Smooth muscle cell (in vitro differentiated cells): ENCODE results near the gene MGARP. TPM values are rescaled to one million over a fixed set of nuclear protein-coding genes. Genes with fewer than 3 reads are reported as not detected.

Experiments
- DNase-seq: peaks from one replicate; lab custom pipeline; 2025; ENCODE audit not compliant: unreplicated experiment; lab: John Stamatoyannopoulos, UW
- H2AFZ ChIP-seq: fragments of 200-600 bp; sonication (generic); 2 replicates; pipeline ENCODE4 v1.6.0; 2016; ENCODE audit warnings: antibody characterized with exemption, low read depth, mild to moderate bottlenecking
- H3F3A ChIP-seq: fragments of 200-600 bp; sonication (generic); 2 replicates; pipeline ENCODE4 v1.6.0; 2017; ENCODE audit warnings: antibody characterized with exemption, low read depth
- H3K27ac ChIP-seq: fragments of 200-600 bp; sonication (generic); 2 replicates; pipeline ENCODE4 v1.5.1; 2016; ENCODE audit warnings: low read depth, mild to moderate bottlenecking
- H3K27me3 ChIP-seq: fragments of 200-600 bp; sonication (generic); 2 replicates; pipeline ENCODE4 v1.6.1; 2016; ENCODE audit warnings: low read depth, mild to moderate bottlenecking
- H3K36me3 ChIP-seq: fragments of 200-600 bp; sonication (generic); 2 replicates; pipeline ENCODE4 v1.5.1; 2016; ENCODE audit warnings: low read depth
- H3K4me1 ChIP-seq: fragments of 200-600 bp; sonication (generic); 2 replicates; pipeline ENCODE4 v1.5.1; 2016; ENCODE audit warnings: low read depth
- H3K4me2 ChIP-seq: fragments of 200-600 bp; sonication (generic); 2 replicates; pipeline ENCODE4 v1.6.0; 2016; ENCODE audit warnings: mild to moderate bottlenecking
- H3K4me3 ChIP-seq: fragments of 200-600 bp; sonication (generic); 2 replicates; pipeline ENCODE4 v1.5.1; 2016; ENCODE audit warnings: mild to moderate bottlenecking
- H3K79me2 ChIP-seq: fragments of 200-600 bp; sonication (generic); 2 replicates; pipeline ENCODE4 v1.6.0; 2016; ENCODE audit warnings: low read depth, mild to moderate bottlenecking
- H3K9ac ChIP-seq: fragments of 200-600 bp; sonication (generic); 2 replicates; pipeline ENCODE4 v1.6.0; 2016; ENCODE audit warnings: low read depth
- H3K9me3 ChIP-seq: fragments of 200-600 bp; sonication (generic); replicated peaks from 2 replicates; pipeline ENCODE4 v1.5.1; 2016; ENCODE audit warnings: low read depth
- H4K20me1 ChIP-seq: fragments of 200-600 bp; sonication (generic); 2 replicates; pipeline ENCODE4 v1.6.0; 2016; ENCODE audit warnings: low read depth
- WGBS: methylation state at CpG from one replicate; pipeline ENCODE4 v1.1.7; 2016; ENCODE audit warnings: low lambda C conversion rate; 5-methylcytosine and 5-hydroxymethylcytosine counted together
- polyA plus RNA-seq: library from polyadenylated mRNA; unstranded; fragments of >200 nt; fragmentation: Nextera tagmentation; extraction: Ambion mirVana; gene quantifications from 2 replicates; pipeline ENCODE4 v1.2.1, GENCODE V29; 2016
- total RNA-seq: library from RNA; depleted of rRNA; stranded (reverse); fragments of >200 nt; gene quantifications from 2 replicates; pipeline ENCODE4 v1.2.3, GENCODE V29; 2014
- TF ChIP-seq, protein P1 (sequence below): fragments of 200-600 bp; sonication (generic); IDR thresholded peaks from 2 replicates; pipeline ENCODE4 v1.5.1; 2017; ENCODE audit warnings: borderline replicate concordance, mild to moderate bottlenecking, antibody characterized with exemption; ENCODE audit not compliant: insufficient read depth, poor library complexity, severe bottlenecking

MGARP gene
- total and polyA plus RNA-seq, 2 experiments from 2014 or later: 0.39 TPM; not detected in 1

DNA sequence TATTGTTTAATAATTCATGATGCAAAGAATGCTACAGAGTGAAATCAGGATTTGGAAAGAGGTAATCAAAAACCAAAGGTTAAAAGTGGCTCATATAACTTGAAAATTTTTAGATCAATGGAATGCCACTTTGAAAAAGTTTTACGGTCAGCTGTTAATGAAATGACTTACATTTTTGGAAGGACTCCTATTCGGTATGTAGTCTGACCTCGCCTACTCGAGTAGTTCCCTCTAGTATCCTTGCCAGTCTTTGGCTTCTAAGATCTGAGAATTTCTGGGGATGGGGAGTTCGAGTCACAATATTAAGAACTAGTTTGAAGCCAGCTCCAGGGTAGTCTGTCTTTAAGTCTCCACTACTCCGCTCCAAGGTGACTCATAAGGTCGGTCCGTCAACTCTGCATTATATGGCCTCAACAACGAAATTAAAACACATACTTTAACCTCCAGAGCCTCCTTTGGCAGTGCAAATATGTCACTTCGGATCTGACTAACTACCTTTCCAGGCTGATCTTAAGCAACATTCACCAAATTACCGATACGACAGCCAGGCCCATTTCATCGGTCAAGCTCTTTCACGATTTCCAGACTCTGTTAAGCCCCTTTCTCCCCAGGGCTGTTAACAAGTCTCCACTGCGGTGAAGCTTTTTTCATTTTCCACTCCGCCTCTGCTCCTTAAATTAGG, 20.5 kb upstream of the MGARP start:
- Histone ChIP-seq H3K9me3 (no peaks in the 10 kb centered on the region), H3K27me3 (no peaks in the 10 kb centered on the region), H3K36me3 (no peaks in the 10 kb centered on the region), H3K79me2 (peaks cover 45% of the 10 kb centered on the region), H3K4me1 (peaks cover 26% of the 10 kb centered on the region), H2AFZ (peak overlapping the region; percentile 88), H4K20me1 (peaks cover 35% of the 10 kb centered on the region), H3F3A (peaks cover 24% of the 10 kb centered on the region), H3K9ac (peak overlapping the region; percentile 96), H3K4me3 (peak overlapping the region; percentile 99), H3K27ac (peak overlapping the region; percentile 92), H3K4me2 (peak overlapping the region; percentile 94)
- 2% methylated on average over 16 of the region's 16 CpGs for WGBS
- TF ChIP-seq, protein P1, sequence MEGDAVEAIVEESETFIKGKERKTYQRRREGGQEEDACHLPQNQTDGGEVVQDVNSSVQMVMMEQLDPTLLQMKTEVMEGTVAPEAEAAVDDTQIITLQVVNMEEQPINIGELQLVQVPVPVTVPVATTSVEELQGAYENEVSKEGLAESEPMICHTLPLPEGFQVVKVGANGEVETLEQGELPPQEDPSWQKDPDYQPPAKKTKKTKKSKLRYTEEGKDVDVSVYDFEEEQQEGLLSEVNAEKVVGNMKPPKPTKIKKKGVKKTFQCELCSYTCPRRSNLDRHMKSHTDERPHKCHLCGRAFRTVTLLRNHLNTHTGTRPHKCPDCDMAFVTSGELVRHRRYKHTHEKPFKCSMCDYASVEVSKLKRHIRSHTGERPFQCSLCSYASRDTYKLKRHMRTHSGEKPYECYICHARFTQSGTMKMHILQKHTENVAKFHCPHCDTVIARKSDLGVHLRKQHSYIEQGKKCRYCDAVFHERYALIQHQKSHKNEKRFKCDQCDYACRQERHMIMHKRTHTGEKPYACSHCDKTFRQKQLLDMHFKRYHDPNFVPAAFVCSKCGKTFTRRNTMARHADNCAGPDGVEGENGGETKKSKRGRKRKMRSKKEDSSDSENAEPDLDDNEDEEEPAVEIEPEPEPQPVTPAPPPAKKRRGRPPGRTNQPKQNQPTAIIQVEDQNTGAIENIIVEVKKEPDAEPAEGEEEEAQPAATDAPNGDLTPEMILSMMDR: no peak
- DNase-seq: peak; percentile 40

DNA sequence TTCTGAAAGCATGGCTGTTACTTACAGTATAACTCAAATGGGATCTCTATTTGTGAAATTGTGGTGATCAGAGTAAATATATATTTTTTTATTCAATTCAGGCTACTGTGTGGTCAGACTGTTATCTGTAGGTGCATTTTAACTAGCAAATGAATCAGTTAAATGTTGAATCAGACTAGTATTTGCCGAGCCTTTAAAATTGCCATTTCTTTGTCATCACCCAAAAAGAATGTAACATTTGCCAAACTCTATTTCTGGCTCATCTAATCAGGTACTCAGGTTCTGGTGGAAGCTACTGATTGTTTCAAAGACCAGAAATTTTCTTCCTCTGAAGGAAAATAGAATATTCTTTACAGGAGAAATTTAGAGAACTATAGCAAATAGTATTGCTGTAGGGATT, 19.5 kb upstream of the MGARP start:
- WGBS: 7% methylated on average over 1 of the region's 1 CpG
- TF ChIP-seq, protein P1: no peak
- Histone ChIP-seq H3K36me3 (no peaks in the 10 kb centered on the region), H3K4me2 (peak overlapping the region; percentile 94), H2AFZ (peak overlapping the region; percentile 15), H3K9ac (peak overlapping the region; percentile 96), H3K27me3 (no peaks in the 10 kb centered on the region), H3K4me1 (peaks cover 30% of the 10 kb centered on the region), H3K4me3 (peak overlapping the region; percentile 99), H3F3A (peaks cover 24% of the 10 kb centered on the region), H3K79me2 (peaks cover 42% of the 10 kb centered on the region), H4K20me1 (peaks cover 25% of the 10 kb centered on the region), H3K27ac (peak overlapping the region; percentile 92), H3K9me3 (no peaks in the 10 kb centered on the region)
- DNase-seq: no peak

DNA sequence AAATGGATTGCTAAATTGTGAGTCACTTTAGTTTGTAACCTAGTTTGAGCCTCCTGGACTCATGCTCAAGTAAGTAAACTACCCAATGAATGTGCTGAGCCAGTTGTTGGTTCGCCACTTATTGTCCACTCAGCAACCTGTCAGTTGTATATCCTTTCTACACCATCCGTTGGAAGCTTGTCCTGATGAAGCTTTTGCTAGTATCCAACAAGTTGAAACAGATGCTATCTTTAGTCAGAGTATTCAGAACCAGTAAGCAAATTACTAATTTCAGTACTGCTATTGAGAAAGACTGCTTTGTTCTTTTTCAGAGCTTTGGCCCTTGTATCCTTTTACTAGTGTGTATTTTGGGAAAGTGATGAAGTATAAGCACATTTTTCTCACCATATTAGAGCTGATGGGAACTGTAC, 17.0 kb upstream of the MGARP start:
- peaks cover 23% of the 10 kb centered on the region for H3K79me2 ChIP-seq

More for the DNA sequence above, 17.0 kb upstream of the MGARP start:
- H3F3A ChIP-seq: peaks cover 18% of the 10 kb centered on the region
- 78% methylated on average over 2 of the region's 2 CpGs for WGBS
- H3K9ac ChIP-seq: no peak overlapping the region
- H4K20me1 ChIP-seq: peaks cover 2% of the 10 kb centered on the region
- no peak overlapping the region for H3K4me3 ChIP-seq
- no peaks in the 10 kb centered on the region for H3K9me3 ChIP-seq
- no peak for DNase-seq
- H3K27me3 ChIP-seq: no peaks in the 10 kb centered on the region
- H3K4me1 ChIP-seq: peaks cover 19% of the 10 kb centered on the region
- no peak overlapping the region for H3K4me2 ChIP-seq
- no peaks in the 10 kb centered on the region for H3K36me3 ChIP-seq
- H3K27ac ChIP-seq: peak overlapping the region; percentile 11
- no peak overlapping the region for H2AFZ ChIP-seq
- TF ChIP-seq, protein P1: no peak
